ENCODE measurements around the gene LCE1D. TPM values are rescaled to one million over a fixed set of nuclear protein-coding genes. Genes with fewer than 3 reads are reported as not detected.

The LCE1D gene
- total RNA-seq, 1 experiment from 2014 or later = not detected

DNA sequence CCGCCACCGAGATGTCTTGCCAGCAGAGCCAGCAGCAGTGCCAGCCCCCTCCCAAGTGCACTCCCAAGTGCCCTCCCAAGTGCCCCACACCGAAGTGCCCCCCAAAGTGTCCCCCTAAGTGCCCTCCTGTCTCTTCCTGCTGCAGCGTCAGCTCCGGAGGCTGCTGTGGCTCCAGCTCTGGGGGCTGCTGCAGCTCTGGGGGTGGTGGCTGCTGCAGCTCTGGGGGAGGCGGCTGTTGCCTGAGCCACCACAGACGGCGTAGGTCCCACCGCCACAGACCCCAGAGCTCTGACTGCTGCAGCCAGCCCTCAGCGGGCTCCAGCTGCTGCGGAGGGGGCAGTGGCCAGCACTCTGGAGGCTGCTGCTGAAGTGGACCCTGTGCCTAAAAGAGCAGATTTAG, 20.2 kb upstream of the LCE1D start:
- Histone ChIP-seq H3K27me3 (ENCODE audit: insufficient read depth, low read length) (no peaks in the 10 kb centered on the region), H2BK15ac (ENCODE audit: low read depth, low read length) (no peak overlapping the region), H4K8ac (replicated peaks; ENCODE audit: insufficient read length, low read depth, low read length) (no peak overlapping the region), H2AK5ac (ENCODE audit: insufficient read length, low read length) (no peak overlapping the region), H3K9ac (ENCODE audit: extremely low read depth, insufficient read length, low read length) (no peak overlapping the region), H2BK5ac (ENCODE audit: insufficient read length, low read length) (no peak overlapping the region), H3K79me1 (ENCODE audit: insufficient read depth, low read depth, low read length, poor library complexity, severe bottlenecking) (no peaks in the 10 kb centered on the region), H3T11ph (ENCODE audit: low read length) (no peak overlapping the region), H3K18ac (ENCODE audit: insufficient read length, low read depth, low read length) (no peak overlapping the region), H4K20me1 (ENCODE audit: control insufficient read depth, insufficient read depth, insufficient read length) (no peaks in the 10 kb centered on the region), H3K14ac (ENCODE audit: insufficient read depth, low read length) (no peak overlapping the region), H4K91ac (ENCODE audit: insufficient read length, low read depth, low read length) (no peak overlapping the region), H4K5ac (ENCODE audit: insufficient read length, low read depth, low read length) (no peak overlapping the region), H3K9me3 (ENCODE audit: control insufficient read depth, low read depth, low read length) (peaks cover 54% of the 10 kb centered on the region), H3K4ac (ENCODE audit: low read depth, low read length) (no peak overlapping the region), H2BK12ac (ENCODE audit: insufficient read length, low read depth, low read length) (no peak overlapping the region), H3K23ac (ENCODE audit: insufficient read length, low read depth, low read length) (no peak overlapping the region), H3K27ac (ENCODE audit: insufficient read length, low read depth, low read length) (no peak overlapping the region), H2BK20ac (ENCODE audit: low read depth, low read length, poor library complexity, severe bottlenecking) (no peak overlapping the region), H3K4me2 (ENCODE audit: insufficient read depth, insufficient read length, low read length) (no peak overlapping the region), H3K56ac (ENCODE audit: insufficient read length, low read depth, low read length) (no peak overlapping the region), H3K23me2 (ENCODE audit: insufficient read length, low read depth, low read length, poor library complexity, severe bottlenecking) (no peaks in the 10 kb centered on the region), H3K4me1 (ENCODE audit: insufficient read depth, low read length) (no peaks in the 10 kb centered on the region), H2AFZ (ENCODE audit: low read length) (no peak overlapping the region), H3K79me2 (ENCODE audit: insufficient read depth, low read length) (no peaks in the 10 kb centered on the region), H2BK120ac (ENCODE audit: low read depth, low read length, poor library complexity, severe bottlenecking) (no peak overlapping the region)
- TF ChIP-seq, protein P1, sequence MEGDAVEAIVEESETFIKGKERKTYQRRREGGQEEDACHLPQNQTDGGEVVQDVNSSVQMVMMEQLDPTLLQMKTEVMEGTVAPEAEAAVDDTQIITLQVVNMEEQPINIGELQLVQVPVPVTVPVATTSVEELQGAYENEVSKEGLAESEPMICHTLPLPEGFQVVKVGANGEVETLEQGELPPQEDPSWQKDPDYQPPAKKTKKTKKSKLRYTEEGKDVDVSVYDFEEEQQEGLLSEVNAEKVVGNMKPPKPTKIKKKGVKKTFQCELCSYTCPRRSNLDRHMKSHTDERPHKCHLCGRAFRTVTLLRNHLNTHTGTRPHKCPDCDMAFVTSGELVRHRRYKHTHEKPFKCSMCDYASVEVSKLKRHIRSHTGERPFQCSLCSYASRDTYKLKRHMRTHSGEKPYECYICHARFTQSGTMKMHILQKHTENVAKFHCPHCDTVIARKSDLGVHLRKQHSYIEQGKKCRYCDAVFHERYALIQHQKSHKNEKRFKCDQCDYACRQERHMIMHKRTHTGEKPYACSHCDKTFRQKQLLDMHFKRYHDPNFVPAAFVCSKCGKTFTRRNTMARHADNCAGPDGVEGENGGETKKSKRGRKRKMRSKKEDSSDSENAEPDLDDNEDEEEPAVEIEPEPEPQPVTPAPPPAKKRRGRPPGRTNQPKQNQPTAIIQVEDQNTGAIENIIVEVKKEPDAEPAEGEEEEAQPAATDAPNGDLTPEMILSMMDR (conservative IDR thresholded peaks at IDR 0.05) = no peak
- no peak for DNase-seq
- no peaks in the 10 kb centered on the region; the same call in 1 of the 2 replicates for H3K27me3 Mint-ChIP-seq (ENCODE audit: low read depth)
- peaks cover 82 to 88% of the 10 kb centered on the region in 2 experiments for H3K9me3 Mint-ChIP-seq
- H3K36me3 Mint-ChIP-seq (ENCODE audit: insufficient read depth in 1 of 3, low read depth in 3 of 3) = peaks cover 5 to 25% (median 17%) of the 10 kb centered on the region in 3 experiments
- no peak overlapping the region for H3K27ac Mint-ChIP-seq
- no peak overlapping the region for H3K4me3 Mint-ChIP-seq
- no peaks in the 10 kb centered on the region for H3K4me1 Mint-ChIP-seq
- no CpG with 5 or more reads among the region's 11 CpGs for WGBS (ENCODE audit: extremely low coverage, insufficient read length, low lambda C conversion rate)
